NCI-H2081 treated with DMSO at 0.1 percent for 48 hours (cell line): Measurements from ENCODE around the gene OPA1.
A peak's percentile ranks its signal among the peaks of the same experiment; 100 is the strongest.

Experiments used
- DNase-seq: peaks from one replicate; lab custom pipeline; 2025; lab: John Stamatoyannopoulos, UW

The OPA1 gene

DNA sequence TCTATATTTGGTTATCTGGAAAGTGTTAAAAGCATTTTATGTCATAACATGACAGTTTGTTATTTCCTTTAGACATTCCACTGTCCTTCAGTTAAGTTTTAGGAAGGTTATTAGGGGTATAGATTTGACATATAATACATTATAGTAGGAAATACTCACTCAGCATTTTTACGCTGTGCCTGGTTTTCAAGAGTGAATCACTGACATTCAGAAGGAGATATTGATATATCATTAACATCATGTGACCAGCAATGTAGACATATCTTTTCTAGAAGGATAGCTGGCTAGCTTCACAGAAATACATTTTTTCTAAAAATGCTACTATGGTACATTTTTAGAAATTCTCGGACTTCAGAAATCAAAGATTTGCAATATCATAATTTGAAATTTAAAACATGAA lies 57.6 kb downstream of the OPA1 start:
- DNase-seq = no peak

- no peak for DNase-seq
Observed at GRCh38 chr3:193655831-193656433, 62.9 kb downstream of the OPA1 start.

DNA sequence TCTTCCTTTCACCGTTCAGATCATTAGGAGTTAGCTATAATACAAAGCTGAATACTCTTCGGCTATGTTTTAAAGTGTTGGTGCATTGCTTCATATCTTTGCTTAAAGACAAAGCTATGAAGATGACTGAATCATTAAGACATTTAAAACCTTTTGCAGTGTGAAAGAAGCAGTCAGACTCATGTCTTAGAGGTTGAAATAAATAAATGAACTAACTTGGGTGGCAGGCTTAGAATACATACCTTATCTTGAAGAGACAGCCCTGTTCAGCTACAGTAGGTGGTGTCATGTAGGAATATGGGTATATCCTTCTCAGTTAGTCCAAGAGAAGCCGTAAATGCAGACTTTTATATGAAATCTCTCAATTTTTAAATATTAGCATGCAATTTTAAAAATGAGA lies 63.4 kb downstream of the OPA1 start:
- no peak for DNase-seq

- no peak for DNase-seq
Observed at GRCh38 chr3:193656878-193657282, 63.9 kb downstream of the OPA1 start.

GRCh38 chr3:193660171-193660570 lies 67.2 kb downstream of the OPA1 start:
- DNase-seq = no peak

DNA sequence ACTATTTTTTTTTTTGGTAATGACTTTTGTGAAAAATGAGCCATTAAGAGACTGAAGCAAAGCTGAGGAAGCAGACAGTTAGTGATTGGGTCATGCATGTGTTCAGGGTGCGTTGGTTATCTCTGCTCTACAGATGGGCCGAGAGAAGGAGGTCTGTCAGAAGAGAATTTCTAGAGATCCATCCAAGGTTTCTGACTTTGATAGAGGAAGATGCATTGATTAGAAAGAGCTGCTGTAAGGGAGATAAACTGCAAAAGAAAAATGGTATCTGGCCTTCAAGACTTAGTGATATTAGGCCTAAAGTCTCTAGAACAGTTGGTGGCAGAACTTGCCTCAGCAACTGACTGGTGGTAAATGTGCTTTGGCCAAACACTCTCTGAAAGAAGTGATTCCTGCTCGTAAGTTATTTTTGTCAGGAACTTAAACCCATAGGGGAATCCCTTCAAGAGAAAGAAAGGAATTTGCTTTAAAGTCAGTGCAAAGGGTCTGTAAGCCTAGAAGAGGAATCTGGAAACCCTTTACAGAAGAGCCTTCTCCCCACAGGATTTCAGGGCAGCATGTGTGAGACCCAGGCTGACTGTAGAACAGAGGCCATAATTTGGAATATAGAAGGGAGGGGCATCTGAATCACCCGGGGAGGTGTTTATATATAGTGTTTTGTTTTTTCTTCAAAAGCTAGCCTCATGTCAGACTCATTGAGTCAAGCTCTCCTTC lies 67.8 kb downstream of the OPA1 start:
- no peak for DNase-seq

GRCh38 chr3:193662757-193663322 lies 69.8 kb downstream of the OPA1 start:
- no peak for DNase-seq

- DNase-seq = peak; percentile 37
Observed at GRCh38 chr3:193665370-193665989, 72.5 kb downstream of the OPA1 start.

DNA sequence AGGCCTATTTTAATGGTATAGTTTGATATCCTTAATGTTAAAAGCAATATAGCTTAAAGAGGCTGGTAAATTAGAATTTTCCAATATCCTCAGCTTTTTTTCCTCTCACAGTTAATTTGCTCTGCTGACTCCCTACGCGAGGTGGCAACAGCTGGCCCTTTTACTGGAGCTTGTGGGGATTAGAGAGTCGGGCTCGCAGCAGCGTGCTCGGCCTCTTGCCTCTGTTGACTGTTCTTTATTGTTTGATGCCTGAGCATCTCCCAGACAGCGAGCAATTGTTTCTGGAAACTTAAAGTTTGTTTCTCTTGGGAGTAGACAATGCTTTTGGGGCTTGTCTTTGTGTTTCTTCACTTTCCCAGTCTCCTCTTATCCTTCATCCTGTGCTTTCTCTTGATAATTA lies 80.8 kb downstream of the OPA1 start:
- DNase-seq = no peak

DNA sequence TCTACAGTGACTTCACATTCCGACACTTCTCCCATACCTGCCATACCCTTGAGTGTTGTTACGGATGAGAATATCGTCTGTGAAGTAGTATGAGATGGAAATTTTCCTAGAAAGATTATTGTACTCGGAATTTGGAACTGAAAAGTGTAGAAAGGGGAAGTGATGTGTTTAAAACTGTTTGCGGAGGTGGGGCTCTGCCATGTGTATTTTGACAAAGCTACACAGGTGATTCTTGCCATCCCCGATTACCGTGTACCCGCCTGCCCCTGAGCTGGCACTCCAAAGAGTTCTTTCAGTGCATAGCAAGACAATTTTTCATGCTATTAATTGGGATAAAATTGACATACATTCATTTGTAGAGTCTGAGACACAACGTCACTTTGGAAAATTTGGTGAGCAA lies 81.7 kb downstream of the OPA1 start:
- no peak for DNase-seq

DNA sequence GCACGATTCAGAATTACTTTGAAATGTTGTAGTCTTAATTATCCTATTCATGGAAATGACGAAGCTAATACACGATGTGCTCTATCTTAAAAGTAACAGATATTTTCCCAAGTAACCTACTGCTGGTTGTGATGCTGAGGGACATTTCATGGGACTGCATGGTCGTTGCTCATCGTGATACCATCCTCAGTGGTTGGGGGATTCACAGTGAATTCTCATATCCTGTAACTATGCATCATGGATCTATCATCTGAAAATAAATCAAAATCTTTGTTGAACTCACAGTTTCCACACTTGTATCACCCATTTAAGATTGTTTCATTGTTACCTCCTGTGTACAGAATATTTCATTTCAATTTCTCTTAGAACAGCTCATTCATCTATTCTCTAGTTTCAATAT lies 84.7 kb downstream of the OPA1 start:
- no peak for DNase-seq

- DNase-seq = no peak
Observed at GRCh38 chr3:193680220-193680619, 87.2 kb downstream of the OPA1 start.

DNA sequence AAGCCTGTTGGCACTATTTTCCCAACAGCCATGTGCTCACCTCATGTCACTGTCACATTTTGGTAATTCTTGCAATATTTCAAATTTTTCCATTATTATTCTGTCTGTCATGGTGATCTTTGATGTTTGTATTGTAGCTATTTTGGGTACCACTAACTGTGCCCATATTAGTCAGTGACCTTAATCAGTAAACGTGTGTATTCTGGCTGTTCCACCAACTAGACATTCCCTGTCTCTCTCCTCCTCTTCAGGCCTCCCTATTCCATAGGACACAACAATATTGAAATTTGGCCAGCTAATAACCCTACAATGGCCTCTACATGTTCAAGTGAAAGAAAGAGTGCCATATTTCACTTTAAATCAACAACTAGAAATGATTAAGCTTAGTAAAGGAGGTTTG lies 88.6 kb downstream of the OPA1 start:
- DNase-seq = no peak

DNA sequence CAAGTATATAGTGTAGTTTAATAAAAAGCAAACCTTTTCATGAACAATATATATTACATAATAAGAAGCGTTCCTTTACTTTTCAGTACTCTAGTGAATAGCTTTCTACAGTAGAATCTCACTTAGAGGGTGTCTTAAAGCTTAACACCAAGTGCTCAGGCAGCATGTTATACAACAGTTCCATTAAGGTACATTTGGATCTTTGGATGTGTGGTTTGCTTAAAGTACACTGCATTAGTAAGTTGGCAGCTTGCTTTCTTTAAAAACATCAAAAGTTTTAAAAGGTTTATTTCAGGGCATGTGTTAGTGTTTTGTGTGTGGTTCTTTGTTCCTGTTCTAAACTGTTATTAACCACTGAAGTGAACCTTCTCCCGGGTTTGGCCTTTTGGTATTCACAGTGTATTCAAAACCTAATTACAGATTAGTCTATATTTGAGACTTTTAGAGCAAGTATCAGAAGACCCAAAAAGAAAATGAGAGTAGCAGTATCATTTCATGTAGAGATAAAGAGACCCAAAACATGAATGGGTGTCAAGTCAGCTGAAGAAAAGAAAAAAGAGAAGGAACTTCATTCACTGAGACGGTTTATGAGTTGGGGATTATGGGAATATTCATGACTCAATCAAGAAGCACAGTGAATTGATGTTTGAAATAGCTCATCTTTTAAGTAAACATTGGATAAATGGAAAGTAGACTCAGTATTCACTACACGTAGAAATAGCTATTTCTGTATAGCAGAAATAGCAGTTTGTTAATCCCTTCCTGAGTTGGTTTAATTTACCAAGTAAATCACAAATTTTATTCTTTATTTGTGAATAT lies 93.9 kb downstream of the OPA1 start:
- DNase-seq = no peak

DNA sequence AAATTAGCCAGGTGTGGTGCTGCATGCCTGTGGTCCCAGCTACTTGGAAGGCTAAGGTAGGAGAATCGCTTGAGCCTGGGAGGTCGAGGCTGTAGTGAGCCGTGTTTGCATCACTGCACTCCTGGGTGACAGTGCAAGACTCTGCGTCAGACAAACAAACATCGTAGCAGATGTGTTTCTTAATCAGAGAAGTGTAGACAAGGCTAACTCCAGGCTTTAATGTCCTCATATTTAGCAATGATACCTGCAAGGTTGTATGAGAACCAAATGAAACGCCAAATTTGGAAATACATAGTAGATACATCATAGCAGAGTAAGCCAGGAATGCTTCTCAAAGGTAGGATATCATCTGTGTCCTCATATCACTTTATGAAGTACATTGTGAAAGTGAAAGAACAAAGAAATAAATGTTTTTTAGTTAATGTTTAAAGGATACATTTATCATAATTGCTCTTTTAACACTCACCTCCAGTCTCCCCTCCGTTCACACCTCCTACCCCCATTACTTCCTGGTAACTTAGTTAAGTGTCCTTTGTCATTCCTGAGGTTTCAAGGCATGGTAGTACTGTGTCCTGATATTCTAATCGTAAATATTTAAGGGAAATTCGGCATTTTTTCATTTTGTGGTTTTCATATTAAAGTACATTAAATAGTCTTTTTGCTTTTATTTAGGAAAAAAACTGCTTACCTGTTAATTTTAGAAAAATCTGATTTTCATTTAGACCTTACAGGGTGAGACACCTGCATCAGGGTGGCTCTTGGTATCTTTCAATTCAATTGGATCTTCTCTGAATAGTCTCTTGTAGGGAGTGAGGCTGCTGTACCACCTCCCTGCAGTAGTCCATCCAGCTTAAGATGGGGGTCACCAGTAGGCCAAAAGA lies 96.1 kb downstream of the OPA1 start:
- no peak for DNase-seq

GRCh38 chr3:193693774-193694173 lies 100.8 kb downstream of the OPA1 start:
- no peak for DNase-seq

- no peak for DNase-seq
Observed at GRCh38 chr3:193701953-193702635, 109.1 kb downstream of the OPA1 start.

DNA sequence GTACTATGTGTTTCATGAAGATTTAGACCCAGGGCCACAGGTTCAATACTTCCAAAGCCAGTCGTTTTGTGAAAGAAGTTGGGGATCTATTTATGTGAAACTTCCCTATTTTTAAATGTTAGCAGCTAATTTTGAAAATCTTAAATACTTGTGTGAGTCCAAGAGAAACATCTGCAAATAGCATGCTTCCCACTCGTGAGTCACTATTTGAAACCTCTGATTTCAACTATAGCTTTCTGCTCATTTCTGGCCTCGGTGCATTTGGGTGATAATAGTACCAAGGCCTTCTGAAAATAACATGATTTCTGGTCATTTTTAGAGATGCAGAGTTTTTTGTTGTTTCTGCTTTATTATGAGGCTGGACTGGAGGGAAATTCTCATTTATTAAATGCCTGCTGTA lies 110.0 kb downstream of the OPA1 start:
- no peak for DNase-seq

DNA sequence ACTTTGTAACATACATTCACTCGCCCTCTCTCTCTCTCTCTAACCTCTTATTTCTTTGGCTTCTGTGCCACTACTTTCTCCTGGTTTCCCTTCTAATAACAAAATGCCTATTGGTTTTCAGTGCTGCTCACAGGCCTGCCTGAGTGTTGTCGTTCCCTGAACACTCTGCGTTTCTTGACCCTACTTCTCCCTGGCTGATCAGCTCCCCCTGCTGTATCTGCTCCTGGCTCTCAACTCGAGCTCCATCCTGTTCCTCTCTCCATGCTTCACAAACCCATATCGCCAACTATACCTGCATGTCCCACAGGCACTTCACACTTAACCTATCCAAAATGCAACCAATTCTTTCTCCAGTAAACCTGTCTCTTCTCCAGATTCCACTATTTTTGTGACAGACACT lies 111.4 kb downstream of the OPA1 start:
- no peak for DNase-seq

DNA sequence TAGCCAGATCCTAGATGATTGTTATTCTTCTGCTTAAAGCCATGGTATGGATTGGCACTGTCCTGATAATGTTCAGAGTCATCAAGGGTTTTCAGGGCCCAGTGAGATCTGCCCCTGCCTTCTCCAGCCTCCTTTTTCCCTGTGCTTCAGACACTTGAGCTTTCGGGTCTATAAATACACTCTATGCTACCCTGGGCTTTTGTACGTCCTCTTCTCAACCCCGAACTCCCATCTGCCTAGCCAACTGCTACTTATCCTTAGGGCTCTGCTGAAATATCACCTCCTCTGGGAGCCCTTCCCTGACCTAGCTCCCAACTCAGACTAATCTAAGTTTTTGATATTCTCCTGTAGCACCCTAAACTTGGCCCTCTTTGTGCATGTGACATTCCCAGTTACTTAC lies 115.3 kb downstream of the OPA1 start:
- no peak for DNase-seq
